DOHH2 (cell line): Measurements from ENCODE around the gene AQP6.

ENCODE experiments used
- H3F3A ChIP-seq: fragments of 200-600 bp; sonication (generic), shearing (Covaris generic); 2 replicates; pipeline ENCODE4 v1.6.0; 2016; ENCODE audit warnings: antibody characterized with exemption, mild to moderate bottlenecking; ENCODE audit not compliant: control insufficient read depth, insufficient read depth
- H3K27ac ChIP-seq: fragments of 200-600 bp; sonication (generic); 2 replicates; pipeline ENCODE4 v1.5.1; 2014; ENCODE audit warnings: low read depth, mild to moderate bottlenecking, low read length, moderate library complexity
- H3K27me3 ChIP-seq: fragments of 200-600 bp; sonication (generic); 2 replicates; pipeline ENCODE4 v1.6.1; 2014; ENCODE audit warnings: mild to moderate bottlenecking, low read length, mixed read lengths; ENCODE audit not compliant: control insufficient read depth
- H3K36me3 ChIP-seq: fragments of 200-600 bp; sonication (generic); 2 replicates; pipeline ENCODE4 v1.6.1; 2014; ENCODE audit warnings: mild to moderate bottlenecking, low read length, moderate library complexity, mixed read lengths; ENCODE audit not compliant: control insufficient read depth
- H3K4me1 ChIP-seq: fragments of 200-600 bp; sonication (generic); 2 replicates; pipeline ENCODE4 v1.6.1; 2014; ENCODE audit warnings: mild to moderate bottlenecking, low read length, mixed read lengths; ENCODE audit not compliant: control insufficient read depth
- H3K4me2 ChIP-seq: fragments of 200-600 bp; sonication (generic); 2 replicates; pipeline ENCODE4 v1.6.0; 2014; ENCODE audit warnings: mild to moderate bottlenecking, low read length, moderate library complexity
- H3K4me3 ChIP-seq: fragments of 200-600 bp; sonication (generic); 2 replicates; pipeline ENCODE4 v1.5.1; 2014; ENCODE audit warnings: mild to moderate bottlenecking, low read length, mixed read lengths
- H3K79me2 ChIP-seq: fragments of 200-600 bp; sonication (generic); 2 replicates; pipeline ENCODE4 v1.6.1; 2014; ENCODE audit warnings: mild to moderate bottlenecking, low read length, mixed read lengths; ENCODE audit not compliant: control insufficient read depth
- H3K9me2 ChIP-seq: fragments of 200-600 bp; sonication (generic); replicated peaks from 2 replicates; pipeline ENCODE4 v1.6.1; 2014; ENCODE audit warnings: mild to moderate bottlenecking, low read length, mixed read lengths; ENCODE audit not compliant: control insufficient read depth
- H3K9me3 ChIP-seq: fragments of 200-600 bp; sonication (generic); 2 replicates; pipeline ENCODE4 v1.6.1; 2014; ENCODE audit warnings: antibody characterized with exemption, low read length, mixed read lengths; ENCODE audit not compliant: control insufficient read depth, insufficient read depth
- H4K20me1 ChIP-seq: fragments of 200-600 bp; sonication (generic); 2 replicates; pipeline ENCODE4 v1.6.0; 2014; ENCODE audit warnings: low read depth, mild to moderate bottlenecking, antibody characterized with exemption, low read length, moderate library complexity; ENCODE audit not compliant: control insufficient read depth, insufficient read depth
- CTCF ChIP-seq: fragments of 200-600 bp; sonication (generic); IDR thresholded peaks from one replicate; pipeline ENCODE4 v1.5.1; 2014; ENCODE audit warnings: antibody characterized with exemption, mild to moderate bottlenecking, low read depth, low read length; ENCODE audit not compliant: poor library complexity, severe bottlenecking
- EZH2phosphoT487 ChIP-seq: fragments of 200-600 bp; sonication (generic); IDR thresholded peaks from 2 replicates; pipeline ENCODE4 v1.6.1; 2017; ENCODE audit warnings: borderline replicate concordance, mild to moderate bottlenecking, antibody characterized with exemption, low read length, moderate library complexity, mixed read lengths

Gene AQP6

GRCh38 chr12:49990273-49990672 is 17.5 kb downstream of the AQP6 start:
- H3K27me3 ChIP-seq, result no peaks in the 10 kb centered on the region
- H3K27ac ChIP-seq, result no peak overlapping the region
- H3K4me1 ChIP-seq, result no peaks in the 10 kb centered on the region
- no peaks in the 10 kb centered on the region for H3K9me2 ChIP-seq
- no peak overlapping the region for H3K4me2 ChIP-seq
- H3K36me3 ChIP-seq, result peaks cover 72% of the 10 kb centered on the region
- no peaks in the 10 kb centered on the region for H3K9me3 ChIP-seq
- H3K79me2 ChIP-seq, result no peaks in the 10 kb centered on the region
- no peaks in the 10 kb centered on the region for H4K20me1 ChIP-seq
- H3K4me3 ChIP-seq, result no peak overlapping the region
- peaks cover 2% of the 10 kb centered on the region; the same call in 1 of the 2 replicates for H3F3A ChIP-seq
- TF ChIP-seq CTCF (no peak), EZH2phosphoT487 (no peak)

- Histone ChIP-seq H3K9me2 (no peaks in the 10 kb centered on the region), H3K9me3 (no peaks in the 10 kb centered on the region), H4K20me1 (0 out of 2 replicates have a peak, but pooled peaks cover under 1% of the 10 kb centered on the region), H3K27ac (no peak overlapping the region), H3K4me3 (no peak overlapping the region), H3K4me1 (no peaks in the 10 kb centered on the region), H3K79me2 (no peaks in the 10 kb centered on the region), H3K4me2 (no peak overlapping the region), H3K27me3 (no peaks in the 10 kb centered on the region), H3K36me3 (peaks cover 89% of the 10 kb centered on the region), H3F3A (no peaks in the 10 kb centered on the region)
- no peak for TF ChIP-seq EZH2phosphoT487
These were observed 25.7 kb downstream of the AQP6 start for GRCh38 chr12:49998453-49998852.

- peaks cover 28% of the 10 kb centered on the region for H3K4me1 ChIP-seq
- H3K9me2 ChIP-seq, result no peaks in the 10 kb centered on the region
- no peak overlapping the region for H3K4me3 ChIP-seq
- no peaks in the 10 kb centered on the region for H3K27me3 ChIP-seq
- H3K9me3 ChIP-seq, result no peaks in the 10 kb centered on the region
- H3K4me2 ChIP-seq, result no peak overlapping the region
- peaks cover 89% of the 10 kb centered on the region for H3K36me3 ChIP-seq
- peaks cover 33% of the 10 kb centered on the region for H3K79me2 ChIP-seq
- peaks cover 13% of the 10 kb centered on the region; the same call in 1 of the 2 replicates for H4K20me1 ChIP-seq
- no peak overlapping the region for H3K27ac ChIP-seq
- TF ChIP-seq EZH2phosphoT487 (no peak), CTCF (no peak)
- H3F3A ChIP-seq, result peaks cover 8% of the 10 kb centered on the region; the same call in 1 of the 2 replicates
These were observed 30.8 kb downstream of the AQP6 start for GRCh38 chr12:50003595-50003994.

- H3K27ac ChIP-seq, result no peak overlapping the region
- H4K20me1 ChIP-seq, result peaks cover 13% of the 10 kb centered on the region; the same call in 1 of the 2 replicates
- no peaks in the 10 kb centered on the region for H3K9me2 ChIP-seq
- peaks cover 43% of the 10 kb centered on the region for H3K79me2 ChIP-seq
- no peak overlapping the region for H3K4me2 ChIP-seq
- peaks cover 87% of the 10 kb centered on the region for H3K36me3 ChIP-seq
- peaks cover 10% of the 10 kb centered on the region; the same call in 1 of the 2 replicates for H3F3A ChIP-seq
- TF ChIP-seq EZH2phosphoT487, result no peak
- no peak for TF ChIP-seq CTCF
- no peaks in the 10 kb centered on the region for H3K27me3 ChIP-seq
- H3K4me1 ChIP-seq, result peaks cover 39% of the 10 kb centered on the region
- H3K9me3 ChIP-seq, result no peaks in the 10 kb centered on the region
- H3K4me3 ChIP-seq, result no peak overlapping the region
These were observed 31.9 kb downstream of the AQP6 start for GRCh38 chr12:50004696-50005095.
